KMS-11 (cell line): ENCODE measurements around the gene ZFP36.

Source experiments
- H2AFZ ChIP-seq: fragments of 200-600 bp; sonication (generic); 2 replicates; pipeline ENCODE4 v1.6.1; 2016; ENCODE audit warnings: antibody characterized with exemption, mixed run types, low read depth
- H3K27ac ChIP-seq: fragments of 200-600 bp; sonication (generic); 2 replicates; pipeline ENCODE4 v1.6.1; 2016; ENCODE audit warnings: mild to moderate bottlenecking, mixed run types
- H3K27me3 ChIP-seq: fragments of 200-600 bp; sonication (generic); 2 replicates; pipeline ENCODE4 v1.6.1; 2017; ENCODE audit warnings: mild to moderate bottlenecking, low read depth, mixed run types, moderate library complexity; ENCODE audit not compliant: insufficient read depth
- H3K36me3 ChIP-seq: fragments of 200-600 bp; sonication (generic); 2 replicates; pipeline ENCODE4 v1.6.1; 2017; ENCODE audit warnings: mild to moderate bottlenecking, mixed run types; ENCODE audit not compliant: insufficient read depth
- H3K4me1 ChIP-seq: fragments of 200-600 bp; sonication (generic); 2 replicates; pipeline ENCODE4 v1.6.1; 2016; ENCODE audit warnings: mild to moderate bottlenecking, low read depth, mixed run types; ENCODE audit not compliant: poor library complexity, severe bottlenecking
- H3K4me2 ChIP-seq: fragments of 200-600 bp; sonication (generic); 2 replicates; pipeline ENCODE4 v1.7.0; 2016; ENCODE audit warnings: mild to moderate bottlenecking, mixed run types
- H3K4me3 ChIP-seq: fragments of 200-600 bp; sonication (generic); IDR thresholded peaks from 2 replicates; pipeline ENCODE4 v1.6.1; 2017; ENCODE audit warnings: low read depth, low read length, mixed read lengths; ENCODE audit not compliant: insufficient read depth
- H3K79me2 ChIP-seq: fragments of 200-600 bp; sonication (generic); 2 replicates; pipeline ENCODE4 v1.6.1; 2016; ENCODE audit warnings: low read depth, mixed run types; ENCODE audit not compliant: insufficient read depth
- H3K9ac ChIP-seq: fragments of 200-600 bp; sonication (generic); 2 replicates; pipeline ENCODE4 v1.6.1; 2016; ENCODE audit warnings: mild to moderate bottlenecking, mixed run types
- H4K20me1 ChIP-seq: fragments of 200-600 bp; sonication (generic); 2 replicates; pipeline ENCODE4 v1.6.1; 2016; ENCODE audit warnings: mild to moderate bottlenecking, mixed run types; ENCODE audit not compliant: insufficient read depth
- CTCF ChIP-seq: fragments of 200-600 bp; sonication (generic); conservative IDR thresholded peaks from 2 replicates; pipeline ENCODE4 v1.6.1; 2017; ENCODE audit warnings: low read depth, mild to moderate bottlenecking, antibody characterized with exemption, low read length, moderate library complexity, mixed read lengths

The ZFP36 gene

GRCh38 chr19:39434123-39435076 is 27.8 kb downstream of the ZFP36 start:
- Histone ChIP-seq H4K20me1 (no peaks in the 10 kb centered on the region), H3K4me1 (peaks cover 54% of the 10 kb centered on the region), H3K27me3 (no peaks in the 10 kb centered on the region), H3K36me3 (peaks cover 27% of the 10 kb centered on the region; the same call in 1 of the 2 replicates), H2AFZ (no peak overlapping the region), H3K4me3 (no peak overlapping the region), H3K4me2 (peak overlapping the region; percentile 100), H3K27ac (peak overlapping the region; percentile 75), H3K9ac (peak overlapping the region; percentile 97), H3K79me2 (peaks cover 23% of the 10 kb centered on the region)
- TF ChIP-seq CTCF, result no peak

DNA sequence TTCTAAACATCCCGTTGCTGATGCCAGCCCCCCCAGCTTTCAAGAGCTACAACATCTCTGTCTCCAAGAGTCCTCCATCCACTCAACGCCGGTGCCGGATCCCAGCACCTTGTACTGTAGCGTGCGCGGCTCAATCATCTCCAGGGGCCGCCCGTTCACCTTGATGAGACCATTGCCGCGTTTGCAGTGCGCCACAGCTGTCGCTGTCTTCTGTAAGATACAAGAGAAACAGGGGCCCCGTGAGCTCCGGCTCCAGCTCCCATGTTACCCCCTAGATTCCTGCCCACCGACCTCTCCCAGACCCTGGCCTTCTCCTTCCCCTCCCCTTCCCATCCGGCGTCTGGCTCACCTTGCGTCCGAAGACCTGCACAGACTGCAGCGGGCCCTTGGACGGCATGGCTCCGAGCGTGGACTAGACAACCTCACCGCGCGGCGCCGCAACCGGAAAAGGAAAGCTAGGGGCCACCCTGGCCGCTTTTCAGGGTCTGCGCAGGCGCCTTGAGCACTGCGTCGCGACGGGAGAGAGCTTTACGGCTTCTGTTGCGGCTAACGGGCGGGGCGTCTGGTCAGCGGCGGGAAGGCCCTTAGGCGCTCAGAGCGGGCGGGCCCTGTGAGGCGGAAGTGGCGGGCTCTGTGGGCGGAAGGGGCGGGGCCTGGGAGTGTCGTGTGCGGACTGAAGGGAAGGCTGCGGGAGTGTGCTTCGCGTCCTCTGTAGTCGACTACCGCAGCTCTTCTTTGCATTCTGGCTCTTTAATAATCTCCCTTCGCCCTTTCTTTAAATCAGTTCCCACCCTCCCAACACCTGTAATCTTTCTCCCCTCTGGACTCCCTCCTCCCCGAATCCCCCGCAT is 29.1 kb downstream of the ZFP36 start, which contains the start of gene RPS16:
Gene RPS16 (minus strand): TSS at position 451 of the 851 bp plus-strand sequence. CDS start 54 bp downstream, at position 397.
- Histone ChIP-seq H3K27me3 (no peaks in the 10 kb centered on the region), H3K27ac (peak within 1 kb of the TSS; percentile 75), H4K20me1 (no peaks in the 10 kb centered on the region), H3K4me2 (peak within 1 kb of the TSS; percentile 100), H3K79me2 (peaks cover 23% of the 10 kb centered on the region), H3K36me3 (peaks cover 27% of the 10 kb centered on the region; the same call in 1 of the 2 replicates), H3K4me3 (no peak within 1 kb of the TSS), H3K4me1 (peaks cover 50% of the 10 kb centered on the region), H3K9ac (peak within 1 kb of the TSS; percentile 97), H2AFZ (peak within 1 kb of the TSS; percentile 80; the same call in 1 of the 2 replicates)
- no peak for TF ChIP-seq CTCF

DNA sequence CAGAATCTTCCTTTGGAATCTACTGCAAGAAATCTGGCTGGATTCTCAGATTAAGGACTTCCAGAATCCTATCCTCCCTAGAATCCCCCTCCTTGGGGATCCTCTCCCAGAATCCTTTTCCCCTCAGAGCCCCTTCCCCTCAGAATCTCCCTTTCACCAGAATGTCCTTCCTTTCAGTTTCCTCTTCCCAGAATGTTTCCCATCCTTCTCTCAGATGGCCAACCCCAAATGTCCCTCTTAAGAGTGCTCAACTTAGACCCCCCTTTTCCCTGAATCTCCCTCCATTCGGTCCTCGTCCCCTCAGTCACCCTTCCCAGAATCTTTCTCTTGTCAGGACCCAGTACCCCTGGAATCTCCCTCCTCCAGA is 29.7 kb downstream of the ZFP36 start:
- Histone ChIP-seq H3K79me2 (peaks cover 23% of the 10 kb centered on the region), H3K4me2 (peak overlapping the region; percentile 100), H4K20me1 (no peaks in the 10 kb centered on the region), H3K36me3 (peaks cover 27% of the 10 kb centered on the region; the same call in 1 of the 2 replicates), H3K4me3 (no peak overlapping the region), H3K27ac (peak overlapping the region; percentile 50), H3K9ac (peak overlapping the region; percentile 97), H3K4me1 (peaks cover 44% of the 10 kb centered on the region), H2AFZ (peak overlapping the region; percentile 80; the same call in 1 of the 2 replicates), H3K27me3 (no peaks in the 10 kb centered on the region)
- TF ChIP-seq CTCF, result no peak

GRCh38 chr19:39438270-39438934 is 31.8 kb downstream of the ZFP36 start:
- H3K4me3 ChIP-seq, result no peak overlapping the region
- peaks cover 24% of the 10 kb centered on the region for H3K4me1 ChIP-seq
- no peak overlapping the region for H3K4me2 ChIP-seq
- H2AFZ ChIP-seq, result no peak overlapping the region
- TF ChIP-seq CTCF, result no peak
- peaks cover 23% of the 10 kb centered on the region for H3K79me2 ChIP-seq
- peaks cover 17% of the 10 kb centered on the region; the same call in 1 of the 2 replicates for H3K36me3 ChIP-seq
- no peak overlapping the region for H3K9ac ChIP-seq
- H4K20me1 ChIP-seq, result no peaks in the 10 kb centered on the region
- H3K27ac ChIP-seq, result no peak overlapping the region
- no peaks in the 10 kb centered on the region for H3K27me3 ChIP-seq
